Measurements from ENCODE around the gene C22orf15. TPM values are rescaled to one million over a fixed set of nuclear protein-coding genes. Genes with fewer than 3 reads are reported as not detected.

The C22orf15 gene
- total RNA-seq, 1 experiment from 2014 or later = not detected

GRCh38 chr22:23715806-23716375 is 46.9 kb upstream of the C22orf15 start (continued):
- TF ChIP-seq, protein P1, sequence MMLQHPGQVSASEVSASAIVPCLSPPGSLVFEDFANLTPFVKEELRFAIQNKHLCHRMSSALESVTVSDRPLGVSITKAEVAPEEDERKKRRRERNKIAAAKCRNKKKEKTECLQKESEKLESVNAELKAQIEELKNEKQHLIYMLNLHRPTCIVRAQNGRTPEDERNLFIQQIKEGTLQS (IDR thresholded peaks at IDR 0.05) = no peak
- TF ChIP-seq ZNF274 (IDR thresholded peaks at IDR 0.05; ENCODE audit: low read depth, low read length) = no peak
- TF ChIP-seq JUND (IDR thresholded peaks at IDR 0.05) = no peak
- TF ChIP-seq SRF (IDR thresholded peaks at IDR 0.05; ENCODE audit: low read depth) = no peak

DNA sequence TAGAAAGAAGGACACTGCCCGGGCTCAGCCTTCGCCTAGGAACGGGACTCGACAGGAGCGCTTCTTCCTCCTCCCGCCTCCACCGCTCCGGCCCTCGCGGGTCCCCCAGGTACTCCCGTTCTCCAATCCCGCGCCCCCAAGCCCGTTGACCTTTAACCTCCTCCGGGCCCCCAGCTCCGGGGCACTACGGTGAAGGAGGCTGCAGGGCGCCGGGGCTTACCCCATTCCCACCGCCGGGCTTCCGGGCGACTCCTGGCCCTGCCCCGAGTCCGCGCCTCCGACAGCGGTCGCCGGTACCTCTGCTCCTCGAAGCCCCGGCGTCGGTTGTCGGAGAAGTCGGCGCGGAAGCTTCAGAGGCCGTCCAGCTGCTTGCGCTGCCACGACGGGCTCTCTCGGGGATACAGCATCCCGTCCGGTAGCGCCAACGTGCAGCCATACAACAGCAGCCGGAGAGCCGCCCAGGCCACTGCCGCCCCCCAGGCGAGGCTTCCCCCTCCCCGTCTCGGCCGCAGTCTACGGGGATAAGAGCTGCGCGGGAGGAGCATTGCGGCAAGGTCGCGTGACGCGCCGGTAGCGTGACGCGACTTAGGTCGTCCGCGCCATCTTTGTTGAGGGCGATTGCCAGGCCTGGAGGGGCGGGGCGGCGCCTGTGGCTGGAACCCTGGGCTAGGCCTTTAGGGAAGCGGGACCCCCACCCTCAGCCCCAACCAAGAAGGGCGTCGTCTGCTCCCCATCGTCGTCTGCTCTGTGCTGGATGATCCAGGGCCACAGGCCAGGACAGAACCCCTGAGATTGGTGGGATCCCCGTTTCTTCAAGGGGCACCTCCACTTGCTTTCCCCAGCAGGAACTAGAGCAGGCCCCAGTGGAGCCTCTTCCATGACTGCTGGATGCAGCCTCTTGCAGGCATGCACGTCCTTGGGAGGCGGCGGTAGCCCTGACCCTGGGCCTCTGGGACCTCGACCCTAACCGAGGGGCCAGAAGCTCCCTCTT is 45.7 kb upstream of the C22orf15 start:
- no peaks in the 10 kb centered on the region for H3K9me2 ChIP-seq (ENCODE audit: insufficient read depth)
- ChIA-PET CTCF (interaction anchor here (1.3 kb wide), 1 partner anchor 177 kb away, joined by 4 read pairs; the partner anchor contains the start of gene MIF), RAD21 (ENCODE audit: low non-redundant PET in 1 of 2, low total read pairs in 2 of 2, uncharacterized antibody in 2 of 2, unreplicated experiment in 2 of 2) (no interaction called here), POLR2A (interaction anchor here (0.6 to 1.4 kb wide), 3 partner anchors 34 to 69 kb away, joined by 3 read pairs; partner anchors contain the start of gene ZNF70)
- H3K27me3 ChIP-seq (ENCODE audit: insufficient read depth, low read length) = no peaks in the 10 kb centered on the region
- H3K4me1 ChIP-seq (ENCODE audit: control insufficient read depth in 1 of 2, insufficient read depth in 2 of 2, low read length in 2 of 2) = peaks cover 4 to 15% of the 10 kb centered on the region in 2 experiments; a peak in 3 of 4 replicates
- H4K20me1 ChIP-seq (ENCODE audit: insufficient read depth) = no peaks in the 10 kb centered on the region
- peak; percentile 75 for DNase-seq (ENCODE audit: low read depth, low spot score)
- no peaks in the 10 kb centered on the region for H3K9me3 ChIP-seq (ENCODE audit: control insufficient read depth in 1 of 2, insufficient read depth in 1 of 2, low read depth in 1 of 2, low read length in 2 of 2)
- H3K27ac ChIP-seq (ENCODE audit: low read depth, low read length) = peak overlapping the region; percentile 71
- H3K4me2 ChIP-seq (ENCODE audit: low read length) = peak overlapping the region; percentile 95
- H3K79me2 ChIP-seq (ENCODE audit: insufficient read depth, low read length) = peaks cover 20% of the 10 kb centered on the region
- intact Hi-C loops (cut with micrococcal nuclease) = no loop called here
- H2AFZ ChIP-seq (ENCODE audit: low read depth, low read length, poor library complexity, severe bottlenecking) = peak overlapping the region; percentile 77
- peak overlapping the region; percentile 92 for H3K9ac ChIP-seq (ENCODE audit: low read length)
- ATAC-seq = peak; percentile 92
- H3K4me3 ChIP-seq (replicated peaks in 1 of 2; ENCODE audit: low read depth in 1 of 2, low read length in 2 of 2) = peak overlapping the region; percentile 89 to 90
- H3K36me3 ChIP-seq (ENCODE audit: control insufficient read depth in 1 of 2, insufficient read depth in 2 of 2, low read length in 2 of 2) = peaks cover 13 to 14% of the 10 kb centered on the region in 2 experiments; a peak in 3 of 4 replicates
- BruUV-seq (replicated peaks) = TSS peak; percentile 66
- TF ChIP-seq, protein P1 (IDR thresholded peaks at IDR 0.05) = no peak
- TF ChIP-seq CBX3 (IDR thresholded peaks at IDR 0.05; ENCODE audit: low read depth) (peak; percentile 59), ELF1 (IDR thresholded peaks at IDR 0.05; ENCODE audit: borderline replicate concordance, low read depth) (no peak), SP1 (IDR thresholded peaks at IDR 0.05; ENCODE audit: low read depth) (peak; percentile 61), CEBPB (IDR thresholded peaks at IDR 0.05; ENCODE audit: low read depth) (no peak), TCF7L2 (IDR thresholded peaks at IDR 0.05; ENCODE audit: borderline replicate concordance, extremely low read depth, insufficient read depth, insufficient read length) (peak; percentile 33), POLR2A (IDR thresholded peaks at IDR 0.05; ENCODE audit: borderline replicate concordance, extremely low read depth, insufficient read depth, insufficient read length) (peak; percentile 86), EGR1 (IDR thresholded peaks at IDR 0.05; ENCODE audit: low read depth) (peak; percentile 64), FOSL1 (IDR thresholded peaks at IDR 0.05; ENCODE audit: low read depth) (no peak), JUND (IDR thresholded peaks at IDR 0.05) (no peak), EZH2 (IDR thresholded peaks at IDR 0.05) (no peak), RAD21 (IDR thresholded peaks at IDR 0.05; ENCODE audit: low read depth) (no peak), ZFX (IDR thresholded peaks at IDR 0.05) (peak; percentile 78), YY1 (IDR thresholded peaks at IDR 0.05; ENCODE audit: extremely low read depth, insufficient replicate concordance, low read depth, low read length) (peak; percentile 99), POLR2AphosphoS5 (IDR thresholded peaks at IDR 0.05; ENCODE audit: low read depth, low read length) (peak; percentile 91)
- TF ChIP-seq, protein P2, sequence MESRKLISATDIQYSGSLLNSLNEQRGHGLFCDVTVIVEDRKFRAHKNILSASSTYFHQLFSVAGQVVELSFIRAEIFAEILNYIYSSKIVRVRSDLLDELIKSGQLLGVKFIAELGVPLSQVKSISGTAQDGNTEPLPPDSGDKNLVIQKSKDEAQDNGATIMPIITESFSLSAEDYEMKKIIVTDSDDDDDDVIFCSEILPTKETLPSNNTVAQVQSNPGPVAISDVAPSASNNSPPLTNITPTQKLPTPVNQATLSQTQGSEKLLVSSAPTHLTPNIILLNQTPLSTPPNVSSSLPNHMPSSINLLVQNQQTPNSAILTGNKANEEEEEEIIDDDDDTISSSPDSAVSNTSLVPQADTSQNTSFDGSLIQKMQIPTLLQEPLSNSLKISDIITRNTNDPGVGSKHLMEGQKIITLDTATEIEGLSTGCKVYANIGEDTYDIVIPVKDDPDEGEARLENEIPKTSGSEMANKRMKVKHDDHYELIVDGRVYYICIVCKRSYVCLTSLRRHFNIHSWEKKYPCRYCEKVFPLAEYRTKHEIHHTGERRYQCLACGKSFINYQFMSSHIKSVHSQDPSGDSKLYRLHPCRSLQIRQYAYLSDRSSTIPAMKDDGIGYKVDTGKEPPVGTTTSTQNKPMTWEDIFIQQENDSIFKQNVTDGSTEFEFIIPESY (IDR thresholded peaks at IDR 0.05; ENCODE audit: extremely low read depth, insufficient replicate concordance, low read length) = peak; percentile 65
- TF ChIP-seq, protein P3, sequence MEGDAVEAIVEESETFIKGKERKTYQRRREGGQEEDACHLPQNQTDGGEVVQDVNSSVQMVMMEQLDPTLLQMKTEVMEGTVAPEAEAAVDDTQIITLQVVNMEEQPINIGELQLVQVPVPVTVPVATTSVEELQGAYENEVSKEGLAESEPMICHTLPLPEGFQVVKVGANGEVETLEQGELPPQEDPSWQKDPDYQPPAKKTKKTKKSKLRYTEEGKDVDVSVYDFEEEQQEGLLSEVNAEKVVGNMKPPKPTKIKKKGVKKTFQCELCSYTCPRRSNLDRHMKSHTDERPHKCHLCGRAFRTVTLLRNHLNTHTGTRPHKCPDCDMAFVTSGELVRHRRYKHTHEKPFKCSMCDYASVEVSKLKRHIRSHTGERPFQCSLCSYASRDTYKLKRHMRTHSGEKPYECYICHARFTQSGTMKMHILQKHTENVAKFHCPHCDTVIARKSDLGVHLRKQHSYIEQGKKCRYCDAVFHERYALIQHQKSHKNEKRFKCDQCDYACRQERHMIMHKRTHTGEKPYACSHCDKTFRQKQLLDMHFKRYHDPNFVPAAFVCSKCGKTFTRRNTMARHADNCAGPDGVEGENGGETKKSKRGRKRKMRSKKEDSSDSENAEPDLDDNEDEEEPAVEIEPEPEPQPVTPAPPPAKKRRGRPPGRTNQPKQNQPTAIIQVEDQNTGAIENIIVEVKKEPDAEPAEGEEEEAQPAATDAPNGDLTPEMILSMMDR (IDR thresholded peaks at IDR 0.05 in 2 of 3, conservative IDR thresholded peaks at IDR 0.05 in 1 of 3; ENCODE audit: borderline replicate concordance in 1 of 3, insufficient read depth in 1 of 3, low read depth in 2 of 3, low read length in 2 of 3) = no peak
